Iris pigment epithelial cell (primary cell): ENCODE results near the gene ARPIN.
"Not testable (repeated sequence)": the region's sequence is repeated elsewhere in the genome, so short reads cannot be mapped to it uniquely, and the experiment has no call there.

Experiments used
- DNase-seq: peaks from one replicate; pipeline ENCODE4 v3.0.0-alpha.2; 2011; ENCODE audit warnings: low read depth

Gene ARPIN

DNA sequence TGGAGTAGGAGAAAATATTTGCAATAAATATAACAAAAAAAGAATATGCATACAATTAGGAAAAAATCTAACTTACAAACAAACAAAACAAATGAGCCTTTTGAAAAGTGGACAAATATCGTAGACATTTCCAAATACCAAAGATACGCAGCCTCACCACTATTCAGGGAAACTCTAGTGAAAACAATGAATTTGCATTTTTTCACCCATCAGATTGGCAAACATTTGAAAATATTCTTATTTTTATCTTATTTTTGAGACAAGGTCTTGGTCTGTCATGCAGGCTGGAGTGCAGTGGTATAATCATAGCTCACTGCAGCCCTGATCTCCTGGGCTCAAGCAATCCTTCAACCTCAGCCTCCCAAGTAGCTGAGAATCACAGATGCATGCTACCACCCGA is 34.4 kb downstream of the ARPIN start:
- DNase-seq: no peak

DNA sequence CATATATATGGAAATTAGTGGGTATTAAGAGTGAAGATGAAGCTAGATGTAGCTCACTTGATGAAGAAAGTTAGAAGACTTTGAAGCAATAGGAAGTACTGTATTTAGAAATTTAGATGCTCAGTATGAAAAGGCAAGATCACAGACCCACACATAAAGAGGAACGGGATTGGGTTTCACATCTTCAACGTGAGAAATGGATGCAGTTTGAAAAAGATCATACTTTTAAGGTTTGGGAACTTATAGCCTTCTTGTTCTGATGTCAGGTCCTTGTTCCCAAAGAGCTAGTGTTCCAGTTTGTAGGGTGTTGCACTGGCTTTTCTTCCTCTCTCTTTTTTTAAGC is 35.7 kb downstream of the ARPIN start:
- DNase-seq: no peak

DNA sequence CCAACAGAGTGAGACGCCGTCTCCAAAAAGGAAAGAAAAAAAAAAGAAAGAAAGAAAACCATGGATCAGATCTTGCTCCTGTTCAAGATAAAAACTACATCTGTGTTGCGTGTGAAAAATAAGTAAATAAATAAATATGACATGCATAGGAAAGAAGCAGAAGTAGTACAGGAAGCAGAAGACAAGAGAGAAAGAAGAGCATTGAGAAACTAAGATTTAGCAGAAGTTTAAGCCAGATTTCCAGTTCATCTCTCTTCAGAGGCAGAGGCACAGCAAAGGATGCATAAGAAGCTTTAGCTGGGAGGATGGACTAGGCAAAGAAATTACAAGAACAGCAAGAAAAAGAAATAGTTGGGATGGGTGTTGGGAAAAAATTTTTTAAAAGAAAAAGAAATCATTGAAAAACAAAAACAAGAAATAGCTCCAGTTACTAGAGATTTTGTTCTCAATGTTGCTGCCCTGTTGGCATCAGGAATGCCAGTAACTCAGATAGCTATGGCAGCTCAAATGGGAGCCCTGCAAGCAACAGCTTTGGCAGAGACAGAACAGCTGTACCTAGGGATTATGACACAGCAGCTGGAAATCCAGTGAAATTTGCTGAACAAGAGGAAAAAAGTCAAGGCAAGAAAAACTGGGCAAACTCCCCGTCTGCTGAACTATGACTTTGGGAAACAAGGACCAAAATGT is 36.2 kb downstream of the ARPIN start:
- DNase-seq: no peak

DNA sequence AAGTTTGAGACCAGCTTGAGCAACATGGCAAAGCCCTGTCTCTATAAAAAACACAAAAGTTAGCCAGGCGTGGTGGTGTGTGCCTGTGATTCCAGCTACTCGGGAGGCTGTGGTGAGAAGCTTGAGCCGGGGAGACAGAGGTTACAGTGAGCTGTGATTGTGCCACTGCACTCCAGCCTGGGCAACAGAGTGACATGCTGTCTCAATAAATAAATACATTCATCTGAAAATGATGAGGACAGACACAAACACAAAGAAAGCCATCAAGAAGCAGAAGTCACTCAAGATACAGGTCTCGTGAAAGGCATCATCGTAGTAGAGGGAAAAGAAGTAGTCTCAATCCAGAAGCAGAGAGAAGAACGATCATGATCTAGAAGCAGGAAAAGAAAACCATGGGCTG is 37.0 kb downstream of the ARPIN start:
- DNase-seq: no peak

DNA sequence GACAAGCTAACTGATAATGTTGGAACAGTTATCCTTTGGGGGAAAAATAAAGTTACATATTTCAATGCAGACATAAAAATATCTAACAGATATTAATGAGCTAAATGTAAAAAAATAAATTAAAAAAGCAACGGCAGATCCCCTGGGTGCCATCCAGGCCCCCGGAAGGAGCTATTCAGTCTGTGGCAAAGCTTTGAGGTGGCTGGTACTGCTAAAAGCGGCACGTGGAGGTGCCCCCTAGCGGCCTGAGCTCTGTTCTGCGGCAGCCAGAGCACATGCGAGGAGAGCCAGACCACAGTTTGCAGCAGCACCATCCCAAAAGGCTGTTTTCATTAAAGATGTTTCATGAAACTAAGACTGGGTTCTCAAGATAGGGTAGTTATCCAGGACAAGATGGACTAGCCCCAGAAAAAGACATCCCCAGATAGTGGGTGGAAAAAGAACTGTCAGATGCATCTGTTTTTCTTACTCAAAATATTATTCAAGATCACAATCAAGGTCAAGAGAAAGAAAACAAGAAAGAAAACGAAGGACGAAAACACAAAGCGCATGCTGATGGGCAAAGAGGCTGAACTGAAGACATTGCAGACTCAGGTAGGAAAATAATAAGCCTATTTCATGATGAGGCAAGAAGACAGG is 37.7 kb downstream of the ARPIN start:
- peak; percentile 66 for DNase-seq

DNA sequence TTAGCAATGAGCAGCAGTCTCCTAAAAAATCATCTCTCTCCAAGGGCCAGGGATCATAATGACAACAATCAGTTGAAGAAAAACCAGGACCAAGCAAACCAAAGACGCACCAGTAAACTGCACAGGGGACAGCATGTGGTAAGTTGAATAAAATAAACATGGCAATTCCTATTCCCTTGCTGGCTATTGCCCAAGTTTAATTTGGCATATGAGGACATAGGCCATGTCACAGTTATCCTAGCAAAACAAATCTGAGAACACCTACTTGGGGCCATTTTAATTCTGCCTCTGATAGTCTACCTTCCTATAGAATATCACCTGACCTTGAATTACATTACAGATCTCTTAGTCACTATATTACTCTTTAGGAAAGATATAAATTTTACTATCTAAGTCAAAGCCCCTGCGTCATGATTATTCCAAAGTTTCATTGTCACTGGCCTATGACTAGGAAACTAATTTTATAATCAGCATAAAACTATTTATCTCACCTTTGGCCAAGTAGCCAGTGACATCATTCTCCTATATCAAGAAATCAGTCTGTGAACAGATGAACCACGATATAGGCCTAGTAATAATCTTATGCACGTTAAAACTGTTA is 42.0 kb downstream of the ARPIN start:
- DNase-seq: no peak

DNA sequence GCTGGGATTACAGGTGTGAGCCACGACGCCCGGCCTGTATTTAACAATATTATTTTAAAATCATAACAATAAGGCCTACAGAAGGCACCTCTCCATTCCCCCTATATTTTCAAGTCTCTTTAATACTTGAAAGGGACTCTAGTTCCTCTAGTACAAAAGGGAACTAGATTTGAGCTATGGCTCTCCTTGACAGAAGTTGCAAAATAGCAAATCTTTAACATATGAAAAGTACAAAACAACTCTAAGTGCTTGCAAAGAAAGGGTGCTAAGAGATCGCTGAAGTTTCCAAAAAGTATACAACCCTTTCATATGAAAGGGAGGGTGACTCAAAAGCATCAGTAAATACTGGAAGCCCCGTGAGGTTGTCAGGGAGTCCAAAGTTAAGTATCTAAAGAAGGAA is 42.7 kb downstream of the ARPIN start:
- no peak for DNase-seq

DNA sequence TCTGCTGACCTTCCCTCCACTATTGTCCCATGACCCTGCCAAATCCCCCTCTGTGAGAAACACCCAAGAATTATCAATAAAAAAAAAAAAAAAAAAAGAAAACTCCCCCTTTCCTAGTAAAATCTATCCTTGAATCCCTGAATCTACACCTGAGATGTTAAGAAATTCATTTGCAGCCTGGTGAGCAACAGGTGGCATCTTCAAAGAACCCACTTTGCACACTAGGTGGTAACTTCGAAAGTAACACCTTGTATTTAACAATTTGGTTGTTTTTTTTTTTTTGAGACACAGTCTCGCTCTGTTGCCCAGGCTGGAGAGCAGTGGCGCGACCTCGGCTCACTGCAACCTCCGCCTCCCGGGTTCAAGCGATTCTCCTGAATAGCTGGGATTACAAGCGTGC is 43.3 kb downstream of the ARPIN start:
- DNase-seq: not testable (repeated sequence)

DNA sequence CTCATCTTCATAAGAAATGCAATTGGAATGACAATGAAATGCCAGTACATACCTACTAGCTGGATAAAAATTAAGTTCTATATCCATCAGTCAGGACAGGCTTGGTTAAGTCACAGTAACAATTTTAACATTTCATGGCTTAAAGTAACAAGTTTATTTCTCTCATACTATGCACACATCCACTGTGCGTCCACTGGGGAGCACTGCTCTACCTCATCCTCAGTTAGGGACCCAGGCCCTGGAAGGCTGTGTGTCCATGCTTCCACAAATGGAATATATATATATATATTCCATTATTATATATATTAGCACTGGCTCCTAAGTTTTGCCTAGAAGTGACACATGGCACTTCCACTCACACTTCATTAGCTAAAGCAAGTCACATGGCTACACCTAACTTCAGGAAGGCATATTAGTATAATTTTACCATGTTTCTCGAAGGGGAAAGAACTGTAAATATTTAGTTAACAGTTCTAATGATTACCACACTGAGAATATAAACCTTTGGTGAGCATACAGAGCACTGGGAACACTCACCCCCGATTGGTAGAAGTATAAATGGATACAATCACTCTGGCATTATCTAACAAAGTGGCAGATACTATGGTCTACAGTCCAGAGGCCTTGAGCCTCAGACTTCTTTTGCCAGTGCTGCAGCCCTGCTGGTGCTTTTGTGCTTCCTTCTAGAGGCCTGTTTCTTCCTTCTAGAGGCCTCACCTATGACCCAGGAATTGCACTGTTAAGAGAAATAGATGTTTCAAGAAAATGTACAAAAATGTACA is 47.6 kb downstream of the ARPIN start:
- no peak for DNase-seq

DNA sequence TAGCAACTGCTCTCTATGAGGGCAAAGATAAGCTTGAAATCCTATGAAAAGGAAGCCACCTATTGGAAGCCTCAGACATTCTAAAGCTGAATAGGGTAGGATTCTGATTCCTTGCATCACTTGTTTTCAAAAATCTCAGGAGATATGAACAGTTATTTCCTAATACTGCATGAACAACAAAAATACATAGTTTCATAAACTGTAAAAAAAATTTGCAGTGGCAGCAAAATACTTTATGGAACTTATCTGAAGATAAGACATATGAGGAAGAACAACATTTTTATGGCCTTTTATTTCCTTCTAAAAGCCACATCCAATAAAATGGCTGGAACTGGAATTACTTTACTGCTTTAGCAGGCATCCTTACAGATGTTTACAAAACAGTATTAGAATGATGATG is 48.8 kb downstream of the ARPIN start:
- peak; percentile 17 for DNase-seq

DNA sequence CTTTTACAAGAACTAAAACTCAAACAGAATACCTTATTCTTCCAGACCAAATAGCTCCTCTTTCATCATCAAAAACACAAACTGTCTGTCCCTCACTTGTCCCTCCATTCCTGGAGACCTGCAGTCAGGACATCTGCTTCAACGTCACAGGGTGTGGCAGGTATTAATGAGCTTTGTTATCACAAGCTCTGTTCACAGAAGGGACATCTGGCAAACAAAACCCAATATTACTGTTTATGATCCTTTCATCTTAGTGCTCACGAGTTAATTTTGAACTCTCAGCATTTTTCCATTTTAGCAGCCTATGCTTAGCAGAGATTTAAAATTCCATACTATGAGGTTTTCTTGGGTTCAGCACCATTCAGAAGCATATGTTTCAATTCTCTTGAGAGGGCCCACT is 51.9 kb downstream of the ARPIN start:
- DNase-seq: no peak

DNA sequence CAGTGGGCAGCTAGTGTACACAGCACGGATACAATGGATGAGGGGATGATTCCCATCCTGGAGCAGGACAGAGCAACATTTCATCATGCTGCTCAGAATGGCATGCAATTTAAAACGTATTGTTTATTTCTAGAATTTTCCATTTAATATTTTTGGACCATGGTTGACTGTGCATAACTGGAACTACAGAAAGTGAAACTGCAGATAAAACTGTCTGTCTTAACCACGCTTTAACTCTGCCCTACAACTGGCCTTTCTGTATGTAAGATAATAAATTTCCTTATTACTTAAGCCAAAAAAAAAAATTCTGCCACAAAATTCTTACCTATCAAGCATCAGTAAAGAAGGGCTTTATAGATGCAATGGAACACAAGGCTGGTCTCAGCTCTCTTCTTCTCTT is 52.3 kb downstream of the ARPIN start:
- DNase-seq: peak; percentile 29

DNA sequence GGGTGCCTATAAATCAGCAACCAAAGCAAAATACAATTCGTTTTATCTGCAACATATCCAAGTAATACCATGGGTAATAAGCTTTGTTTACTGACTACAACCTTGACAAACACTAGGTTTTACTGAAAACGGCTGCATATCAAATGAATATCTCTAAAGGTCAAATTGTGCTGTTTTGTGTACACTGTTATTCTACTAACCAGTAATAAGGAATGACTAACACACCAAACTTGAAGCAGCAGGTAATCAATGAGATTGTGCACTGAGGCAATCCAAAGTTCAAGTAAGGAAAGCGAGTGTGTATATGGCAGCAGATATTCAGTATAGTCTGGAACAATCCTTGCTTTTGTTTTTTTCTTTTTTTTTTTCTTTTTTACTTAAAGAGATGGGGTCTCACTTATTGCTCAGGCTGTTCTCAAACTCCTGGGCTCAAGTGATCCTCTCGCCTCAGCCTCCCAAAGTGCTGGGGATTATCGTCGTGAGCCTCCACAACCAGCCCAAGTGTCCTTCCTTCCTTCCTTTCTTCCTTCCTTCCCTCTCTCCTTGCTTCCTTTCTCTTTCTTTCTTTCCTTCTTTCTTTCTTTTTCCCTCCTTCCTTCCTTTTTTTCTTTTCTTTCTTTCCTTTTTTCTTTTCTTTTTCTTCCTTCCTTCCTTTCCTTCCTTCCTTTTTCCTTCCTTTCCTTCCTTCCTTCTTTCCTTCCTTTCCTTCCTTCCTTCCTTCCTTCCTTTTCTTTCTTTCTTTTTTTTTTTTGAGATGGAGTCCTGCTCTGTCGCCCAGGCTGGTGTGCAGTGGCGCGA is 53.9 kb downstream of the ARPIN start:
- no peak for DNase-seq

DNA sequence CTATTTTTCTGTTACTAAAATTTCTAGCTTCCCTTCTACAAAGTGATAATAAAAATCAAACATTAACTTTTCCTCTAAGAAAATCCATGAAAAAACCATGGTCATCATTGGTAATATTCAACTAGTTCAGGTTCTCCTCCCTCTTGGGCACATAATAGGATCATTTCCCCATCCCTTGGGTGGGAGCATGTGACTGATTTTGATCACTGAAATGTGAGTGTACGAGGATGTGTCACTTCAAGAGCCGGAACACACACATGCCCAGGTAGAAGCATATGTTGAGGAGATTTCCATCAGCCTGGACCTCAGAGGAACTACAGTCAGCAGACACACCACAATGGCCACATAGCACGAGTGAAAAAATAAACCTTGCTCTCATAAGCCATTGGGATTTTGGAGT is 55.1 kb downstream of the ARPIN start:
- no peak for DNase-seq

DNA sequence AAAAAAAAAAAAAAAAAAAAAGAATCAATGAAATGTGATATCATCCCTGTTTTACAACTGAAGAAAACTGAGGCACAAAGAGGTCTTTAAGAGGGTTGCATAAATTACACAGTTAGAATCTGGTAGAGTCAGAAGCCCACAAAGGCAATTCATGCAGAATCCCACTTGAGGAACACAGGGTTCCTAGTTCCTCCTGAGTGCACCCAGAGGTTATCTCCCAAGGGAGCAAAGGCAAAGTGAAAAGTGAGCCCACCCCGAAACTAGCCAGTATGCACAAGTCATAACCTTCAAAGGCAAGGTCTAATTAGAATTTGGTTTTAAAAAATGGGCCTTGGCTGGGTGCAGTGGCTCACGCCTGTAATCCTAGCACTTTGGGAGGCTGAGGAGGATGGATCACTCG is 56.8 kb downstream of the ARPIN start:
- DNase-seq: no peak

DNA sequence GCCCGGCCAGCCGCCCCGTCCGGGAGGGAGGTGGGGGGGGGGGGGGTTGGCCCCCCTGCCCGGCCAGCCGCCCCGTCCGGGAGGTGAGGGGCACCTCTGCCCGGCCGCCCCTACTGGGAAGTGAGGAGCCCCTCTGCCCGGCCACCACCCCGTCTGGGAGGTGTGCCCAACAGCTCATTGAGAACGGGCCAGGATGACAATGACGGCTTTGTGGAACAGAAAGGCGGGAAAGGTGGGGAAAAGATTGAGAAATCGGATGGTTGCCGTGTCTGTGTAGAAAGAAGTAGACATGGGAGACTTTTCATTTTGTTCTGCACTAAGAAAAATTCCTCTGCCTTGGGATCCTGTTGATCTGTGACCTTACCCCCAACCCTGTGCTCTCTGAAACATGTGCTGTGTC is 57.9 kb downstream of the ARPIN start:
- DNase-seq: not testable (repeated sequence)

DNA sequence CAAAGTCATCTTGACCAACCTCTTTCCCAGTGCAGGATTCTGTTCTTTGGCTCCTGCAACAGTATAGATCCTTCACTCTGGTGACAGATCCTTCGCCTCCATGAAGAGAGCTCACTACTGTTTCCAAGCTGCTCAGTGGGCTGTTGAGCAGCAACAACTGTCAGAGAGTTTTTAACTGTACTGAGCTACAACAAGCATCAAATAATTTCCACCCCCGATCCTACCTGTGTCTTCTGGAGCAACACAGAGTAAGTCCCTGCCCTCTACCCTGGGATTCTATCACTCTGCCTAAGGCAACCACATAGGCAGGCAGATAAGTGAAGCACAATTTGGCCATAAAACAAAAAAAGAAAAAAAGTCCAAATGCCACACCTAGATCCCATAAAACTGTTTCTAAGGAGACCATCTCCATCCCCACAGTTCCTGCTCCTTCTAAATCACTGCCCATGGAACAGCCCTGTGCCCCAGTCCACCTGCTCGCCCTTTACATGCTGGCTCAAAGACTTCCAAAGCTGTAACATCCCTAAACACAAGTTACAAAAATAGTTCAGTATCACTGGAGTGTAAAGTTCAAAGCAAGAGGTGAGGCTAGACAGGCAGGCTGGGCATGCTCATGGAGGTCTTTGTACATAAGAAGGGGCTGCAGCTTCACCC is 60.3 kb downstream of the ARPIN start:
- no peak for DNase-seq

DNA sequence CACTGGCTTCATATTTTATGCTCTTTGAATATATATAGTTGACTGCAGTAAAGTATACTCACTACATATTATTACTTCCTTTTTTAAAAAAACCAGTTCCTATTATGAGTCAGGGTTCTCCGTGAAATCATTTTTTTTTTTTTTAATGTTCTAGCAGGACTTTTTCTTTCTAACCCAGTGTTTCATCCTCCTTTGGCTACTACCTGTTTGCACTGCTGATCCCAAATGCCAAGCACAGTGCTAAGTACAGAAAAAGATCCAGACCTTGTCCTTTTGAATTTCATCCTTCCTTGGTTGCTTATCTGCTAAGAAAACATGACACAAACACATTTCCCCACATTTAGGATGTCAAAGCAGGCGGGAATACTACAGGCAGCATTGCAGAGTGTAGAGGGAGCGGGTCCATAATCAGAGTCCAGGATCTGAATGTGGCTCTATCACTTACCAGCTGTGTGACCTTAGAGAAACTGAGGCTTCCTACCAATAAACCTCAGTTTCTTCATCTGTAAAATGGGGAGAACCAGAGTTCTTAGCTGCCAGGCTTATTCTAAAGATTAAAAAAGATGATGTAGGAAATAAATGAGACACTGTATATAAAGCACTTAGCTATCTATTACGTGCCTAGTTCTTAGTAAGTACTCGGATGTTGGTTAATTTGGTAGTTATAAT is 60.9 kb downstream of the ARPIN start:
- DNase-seq: peak; percentile 17

DNA sequence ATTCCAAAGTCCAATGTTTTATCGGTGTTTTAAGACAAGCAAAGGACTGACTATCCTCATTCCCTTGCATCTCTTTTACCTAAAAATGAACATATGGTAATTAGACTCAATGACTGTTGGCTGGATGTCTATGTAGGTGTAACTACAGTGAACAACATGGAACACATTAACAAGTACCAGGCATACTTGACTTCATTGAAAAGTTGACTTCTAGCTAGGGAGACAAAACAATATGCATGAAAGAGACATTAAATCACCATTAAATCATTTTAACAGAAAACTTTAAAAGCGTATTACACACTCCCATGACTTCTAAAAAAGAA is 63.8 kb downstream of the ARPIN start:
- peak; percentile 12 for DNase-seq

DNA sequence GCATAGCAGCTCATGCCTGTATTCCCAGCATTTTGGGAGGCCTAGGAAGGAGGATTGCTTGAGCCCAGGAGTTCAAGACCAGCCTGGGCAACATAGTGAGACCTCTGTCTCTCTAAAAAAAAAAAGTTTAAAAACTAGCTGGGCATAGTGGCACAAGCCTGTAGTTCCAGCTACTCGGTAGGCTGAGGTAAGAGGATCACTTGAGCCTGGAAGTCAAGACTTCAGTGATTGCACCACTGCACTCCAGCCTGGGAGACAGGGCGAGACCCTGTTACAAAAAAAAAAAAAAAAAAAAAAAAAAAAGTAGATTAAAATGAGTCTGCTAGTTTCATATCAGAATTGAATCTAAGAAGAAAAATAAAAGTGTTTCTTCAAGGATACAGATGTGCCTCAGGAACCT is 65.7 kb downstream of the ARPIN start:
- DNase-seq: no peak

DNA sequence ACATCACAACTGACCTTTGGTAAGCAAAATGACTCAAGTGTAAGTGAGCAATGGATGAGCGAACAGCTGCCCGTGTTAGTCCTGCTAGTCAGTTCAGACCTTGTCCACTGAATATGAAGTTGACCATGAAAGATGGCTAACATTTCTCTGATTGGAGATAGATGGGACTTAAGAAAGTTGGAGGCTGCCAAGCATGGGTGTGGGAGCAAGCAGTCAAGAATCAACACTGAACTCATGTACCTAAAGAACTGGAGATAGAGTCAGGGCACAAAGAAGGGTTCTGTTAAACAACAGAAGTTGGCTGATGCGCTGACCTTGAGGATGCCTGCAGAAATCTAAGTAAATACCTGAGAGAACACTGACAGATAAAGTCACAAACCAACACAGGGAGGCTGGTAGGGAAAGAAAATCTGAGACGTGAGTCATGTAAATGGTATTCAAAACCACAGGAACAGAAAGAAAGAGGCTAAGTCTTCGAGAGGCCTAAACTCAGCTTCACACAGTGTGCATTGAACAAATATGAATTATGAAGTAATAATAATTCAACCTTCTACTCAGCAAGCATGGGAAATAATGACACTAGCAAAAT is 67.4 kb downstream of the ARPIN start:
- peak; percentile 95 for DNase-seq
